ENCODE results near the gene CXCL14.

DNA sequence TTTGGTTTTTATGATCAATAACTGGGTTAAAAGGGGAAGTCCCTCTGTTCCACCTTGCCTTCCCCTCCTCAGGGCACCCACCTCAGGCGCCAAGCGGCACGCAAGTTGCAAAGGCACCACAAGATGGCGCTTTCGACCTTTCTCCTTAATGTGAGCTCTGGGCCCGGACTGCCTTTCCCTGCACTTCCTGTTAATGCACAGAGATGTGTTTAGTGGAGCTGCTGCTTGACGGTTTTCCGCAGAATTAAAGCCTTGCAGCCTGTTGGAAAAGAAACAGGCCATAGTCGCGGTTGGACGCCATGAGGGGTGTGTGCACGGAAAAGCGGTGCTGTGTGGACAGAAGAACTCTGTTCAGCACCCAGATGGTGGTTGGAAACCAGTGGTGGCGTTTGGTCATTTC lies 17.9 kb downstream of the CXCL14 start:
- TF ChIP-seq CTCF (IDR thresholded peaks at IDR 0.05) (peak; percentile 40 to 83 (median 81)), POLR2A (IDR thresholded peaks at IDR 0.05) (no peak), POLR2AphosphoS5 (IDR thresholded peaks at IDR 0.05) (peak; percentile 37)
